Astrocyte of the spinal cord (primary cell): ENCODE results near the gene RASD2.

Experiments
- DNase-seq: peaks from one replicate; pipeline ENCODE4 v3.0.0; 2011; ENCODE audit warnings: low read depth, low spot score
- H3K4me3 ChIP-seq: 2 replicates; pipeline ENCODE4 v1.5.1; 2011; ENCODE audit warnings: low read depth, mild to moderate bottlenecking, low read length, moderate library complexity
- CTCF ChIP-seq: IDR thresholded peaks from 2 replicates; pipeline ENCODE4 v1.5.1; 2012; ENCODE audit warnings: low read depth, mild to moderate bottlenecking, low read length, inconsistent platforms
- in situ Hi-C: cut with HindIII; loops from 2 replicates; pipeline ENCODE4 v1.10.0; 2017; ENCODE audit warnings: low sequenced_read_pairs

Gene RASD2

GRCh38 chr22:35519306-35520000 lies 21.2 kb upstream of the RASD2 start:
- in situ Hi-C loops: no loop called here
- no peak for TF ChIP-seq CTCF

GRCh38 chr22:35521358-35522224 lies 19.0 kb upstream of the RASD2 start:
- no peak overlapping the region for H3K4me3 ChIP-seq
- in situ Hi-C loops: no loop called here
- no peak for DNase-seq
- no peak for TF ChIP-seq CTCF

More at GRCh38 chr22:35519306-35520000, 21.2 kb upstream of the RASD2 start:
- no peak for DNase-seq
- H3K4me3 ChIP-seq: no peak overlapping the region

GRCh38 chr22:35522225-35523149 lies 18.1 kb upstream of the RASD2 start:
- TF ChIP-seq CTCF: no peak
- in situ Hi-C loops: no loop called here
- no peak overlapping the region for H3K4me3 ChIP-seq
- DNase-seq: no peak

- TF ChIP-seq CTCF: no peak
- DNase-seq: no peak
- no peak overlapping the region for H3K4me3 ChIP-seq
- in situ Hi-C loops: no loop called here
Measured at GRCh38 chr22:35523167-35523947, 17.3 kb upstream of the RASD2 start.

- no peak for TF ChIP-seq CTCF
- in situ Hi-C loops: no loop called here
- H3K4me3 ChIP-seq: no peak overlapping the region
- no peak for DNase-seq
Measured at GRCh38 chr22:35524966-35525686, 15.5 kb upstream of the RASD2 start.
